GOT3 (cell line): ENCODE measurements around the gene IPO9.
A peak's percentile ranks its signal among the peaks of the same experiment; 100 is the strongest.
"Not testable (repeated sequence)": the region's sequence is repeated elsewhere in the genome, so short reads cannot be mapped to it uniquely, and the experiment has no call there.

Source experiments
- DNase-seq: peaks from one replicate; lab custom pipeline; 2025; ENCODE audit warnings: mixed read lengths; lab: John Stamatoyannopoulos, UW

The IPO9 gene

GRCh38 chr1:201889090-201889968 is 60.4 kb downstream of the IPO9 start:
- DNase-seq, result no peak

DNA sequence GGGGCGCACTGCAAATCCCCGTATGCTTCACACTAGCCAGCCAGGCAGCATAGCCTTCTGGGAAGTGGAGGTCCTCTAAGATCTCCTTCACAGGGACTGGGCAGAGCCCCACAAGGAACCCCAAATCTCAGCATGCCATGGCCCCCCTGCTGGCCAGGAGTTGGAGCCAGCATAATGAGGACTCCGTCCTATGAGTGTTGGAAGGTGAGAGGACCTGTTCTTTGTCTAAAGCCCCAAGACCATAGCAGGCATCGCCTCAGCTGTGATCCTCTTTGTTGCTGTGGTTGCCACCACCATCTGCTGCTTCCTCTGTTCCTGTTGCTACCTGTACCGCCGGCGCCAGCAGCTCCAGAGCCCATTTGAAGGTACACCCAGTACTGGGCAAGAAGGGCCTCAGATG is 61.3 kb downstream of the IPO9 start:
- no peak for DNase-seq

GRCh38 chr1:201890806-201891450 is 62.0 kb downstream of the IPO9 start:
- no peak for DNase-seq

DNA sequence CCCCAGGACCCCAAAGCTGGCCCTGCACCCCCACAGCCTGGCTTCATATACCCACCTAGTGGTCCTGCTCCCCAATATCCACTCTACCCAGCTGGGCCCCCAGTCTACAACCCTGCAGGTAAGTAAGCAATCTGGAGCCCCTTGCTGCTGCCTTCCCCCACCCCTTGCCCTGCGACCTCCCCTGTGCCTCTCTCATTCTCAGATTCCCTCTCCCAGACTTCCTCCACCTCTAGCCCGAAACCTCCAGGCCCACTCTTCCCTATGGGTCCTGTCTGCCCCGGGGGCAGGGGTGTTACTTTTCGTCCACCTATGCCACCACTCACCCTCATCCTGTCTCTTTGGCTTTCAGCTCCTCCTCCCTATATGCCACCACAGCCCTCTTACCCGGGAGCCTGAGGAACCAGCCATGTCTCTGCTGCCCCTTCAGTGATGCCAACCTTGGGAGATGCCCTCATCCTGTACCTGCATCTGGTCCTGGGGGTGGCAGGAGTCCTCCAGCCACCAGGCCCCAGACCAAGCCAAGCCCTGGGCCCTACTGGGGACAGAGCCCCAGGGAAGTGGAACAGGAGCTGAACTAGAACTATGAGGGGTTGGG is 62.6 kb downstream of the IPO9 start:
- DNase-seq, result no peak

DNA sequence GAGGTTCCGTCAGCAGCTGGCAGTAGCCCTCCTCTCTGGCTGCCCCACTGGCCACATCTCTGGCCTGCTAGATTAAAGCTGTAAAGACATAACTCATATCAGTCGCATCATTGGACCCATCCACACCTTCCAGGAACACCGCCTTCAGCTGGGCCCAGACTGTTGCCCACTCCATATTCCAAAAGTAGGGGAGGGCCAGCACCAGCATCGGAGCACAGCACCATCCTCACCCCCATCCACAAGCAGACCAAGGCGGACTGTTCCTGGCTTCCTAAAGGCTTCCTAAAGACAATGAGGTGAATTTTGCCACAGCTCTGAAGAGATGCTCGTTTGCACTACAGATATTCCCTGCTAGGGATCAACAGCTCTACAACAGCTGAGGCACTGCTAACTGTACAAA is 63.3 kb downstream of the IPO9 start:
- DNase-seq, result no peak

- DNase-seq, result no peak
Observed at GRCh38 chr1:201893431-201893830, 64.5 kb downstream of the IPO9 start.

GRCh38 chr1:201894343-201895119 is 65.6 kb downstream of the IPO9 start:
- DNase-seq, result no peak

DNA sequence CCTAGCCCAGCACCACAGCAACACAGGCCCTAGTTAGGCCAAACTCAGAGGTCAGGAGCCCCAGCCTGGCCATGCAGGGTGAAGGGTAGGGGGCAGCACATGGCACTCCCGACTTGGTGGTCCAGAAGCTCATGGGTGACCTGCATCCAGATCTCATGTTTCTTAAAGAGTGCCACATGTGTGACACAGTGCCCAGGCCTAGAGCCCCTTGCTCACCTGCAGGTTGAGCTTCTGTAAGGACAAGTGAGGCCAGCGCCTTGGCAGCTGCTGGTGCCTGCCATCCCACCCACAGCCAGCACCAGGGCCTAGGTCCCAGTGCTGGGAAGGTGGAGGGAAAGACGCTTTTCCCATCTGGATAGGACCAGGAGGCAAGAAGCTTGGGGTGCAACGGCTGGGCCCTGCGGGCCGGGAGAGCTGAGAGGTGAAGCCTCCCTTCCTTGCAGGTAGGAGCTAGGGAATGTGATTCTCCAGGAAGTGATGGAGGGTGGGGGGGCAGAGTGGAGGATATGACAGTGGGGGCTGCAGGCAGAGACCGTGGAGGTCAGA is 66.2 kb downstream of the IPO9 start:
- no peak for DNase-seq

GRCh38 chr1:201895913-201896807 is 67.2 kb downstream of the IPO9 start:
- DNase-seq, result peak; percentile 43

DNA sequence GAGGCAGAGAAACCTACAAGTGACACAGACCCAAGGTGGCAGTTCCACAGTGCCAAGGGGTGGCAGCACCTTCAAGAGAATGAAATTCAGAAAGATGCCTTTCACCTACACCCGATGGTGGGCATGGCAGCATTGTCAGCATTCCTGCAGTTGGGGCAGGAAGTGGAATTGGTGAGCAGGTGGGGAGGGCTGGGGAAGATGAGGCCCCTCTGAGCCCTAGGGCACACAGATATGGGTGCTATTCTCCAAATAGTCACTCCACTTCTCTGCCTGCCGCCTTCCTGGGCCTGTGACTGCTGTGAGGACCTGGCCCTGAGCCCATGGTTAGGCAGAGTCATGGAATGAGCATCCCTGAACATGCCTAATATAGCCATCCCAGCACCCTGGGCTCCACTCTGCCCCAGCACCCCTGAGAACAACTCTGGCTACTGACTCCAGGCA is 68.0 kb downstream of the IPO9 start:
- no peak for DNase-seq

GRCh38 chr1:201898240-201898894 is 69.4 kb downstream of the IPO9 start:
- DNase-seq, result no peak

DNA sequence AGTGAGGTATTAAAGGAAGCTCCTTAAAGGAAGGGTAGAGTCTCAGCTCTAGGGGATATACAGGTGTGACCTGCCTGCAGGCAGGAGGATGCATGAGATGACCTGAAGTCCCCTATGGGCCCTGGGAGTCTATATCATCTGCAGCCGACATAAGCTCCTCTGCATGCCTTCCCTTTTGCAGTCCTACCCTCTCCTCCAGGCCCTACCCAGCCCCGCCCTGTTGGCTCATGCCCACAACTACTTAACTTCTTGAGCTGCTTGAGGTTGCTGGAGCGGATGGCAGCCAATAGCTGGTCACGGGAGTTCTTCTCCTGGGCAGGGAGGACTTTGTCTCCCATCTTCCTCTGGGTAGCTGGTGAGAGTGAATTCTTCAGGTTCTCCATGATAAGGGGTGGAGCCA is 70.0 kb downstream of the IPO9 start:
- no peak for DNase-seq

DNA sequence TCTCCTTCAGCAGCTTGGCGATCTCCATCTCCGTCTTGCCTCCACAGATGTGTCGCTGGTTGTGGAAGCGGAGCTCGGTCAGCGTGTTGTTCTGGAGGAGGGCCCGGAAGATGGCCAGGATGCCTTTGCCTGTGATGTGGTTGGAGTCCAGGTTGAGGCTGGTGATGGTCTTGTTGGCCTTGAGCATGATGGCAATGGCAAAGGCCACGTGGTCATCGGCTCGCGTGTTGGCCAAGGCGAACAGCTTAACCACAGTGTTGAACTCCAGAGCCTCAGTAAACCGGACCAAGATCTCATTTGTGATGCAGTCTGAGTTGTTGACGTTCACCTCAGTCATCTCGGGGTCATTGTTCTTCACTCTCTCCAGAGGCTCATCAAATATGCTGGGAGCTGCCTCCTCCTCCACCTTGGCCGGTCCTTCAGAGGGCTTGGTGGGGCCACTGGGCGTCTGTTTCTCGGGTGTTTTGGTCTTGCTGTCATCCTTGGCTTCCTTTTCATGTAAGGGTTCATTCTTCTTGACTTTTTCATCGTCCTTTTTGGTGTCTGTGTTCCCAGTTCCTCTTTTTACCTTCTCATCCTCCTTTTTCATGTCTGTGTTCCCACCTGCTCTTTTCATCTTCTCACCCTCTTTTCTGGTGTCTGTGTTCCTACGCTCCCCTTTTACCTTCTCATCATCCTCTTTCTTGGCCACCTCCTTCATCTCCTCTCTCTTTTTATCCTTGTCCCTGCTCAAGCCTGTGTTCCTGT is 70.9 kb downstream of the IPO9 start:
- DNase-seq, result no peak

GRCh38 chr1:201900476-201900875 is 71.5 kb downstream of the IPO9 start:
- no peak for DNase-seq

DNA sequence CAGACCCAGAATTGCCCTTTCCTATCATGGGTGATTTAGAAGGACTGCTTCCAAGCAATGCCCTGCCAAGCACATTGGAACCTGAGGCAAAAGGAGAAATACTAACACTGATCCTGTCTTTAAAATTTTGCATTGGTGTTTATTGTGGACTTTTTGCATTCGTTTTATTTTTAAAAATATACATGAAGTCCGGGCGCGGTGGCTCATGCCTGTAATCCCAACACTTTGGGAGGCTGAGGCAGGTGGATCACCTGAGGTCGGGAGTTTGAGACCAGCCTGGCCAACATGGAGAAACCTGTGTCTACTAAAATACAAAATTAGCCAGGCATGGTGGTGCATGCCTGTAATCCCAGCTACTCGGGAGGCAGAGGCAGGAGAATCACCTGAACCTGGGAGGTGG is 72.1 kb downstream of the IPO9 start:
- not testable (repeated sequence) for DNase-seq

DNA sequence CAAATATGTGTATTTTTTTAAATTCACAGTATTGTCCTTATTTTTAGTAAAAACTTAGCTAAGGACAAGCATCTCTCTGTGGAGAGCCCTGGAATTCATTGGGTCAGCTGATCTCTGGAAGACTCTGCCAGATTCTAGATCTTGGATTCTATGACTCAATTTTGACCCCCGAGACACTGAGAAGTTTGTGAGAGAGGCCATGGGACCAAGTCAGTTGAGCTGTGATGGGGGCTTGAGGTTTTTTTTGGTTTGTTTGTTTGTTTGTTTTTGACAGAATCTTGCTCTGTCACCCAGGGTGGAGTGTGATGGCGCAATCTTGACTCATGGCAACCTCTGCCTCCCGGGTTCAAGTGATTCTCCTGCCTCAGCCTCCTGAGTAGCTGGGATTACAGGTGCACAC is 73.2 kb downstream of the IPO9 start:
- DNase-seq, result no peak

DNA sequence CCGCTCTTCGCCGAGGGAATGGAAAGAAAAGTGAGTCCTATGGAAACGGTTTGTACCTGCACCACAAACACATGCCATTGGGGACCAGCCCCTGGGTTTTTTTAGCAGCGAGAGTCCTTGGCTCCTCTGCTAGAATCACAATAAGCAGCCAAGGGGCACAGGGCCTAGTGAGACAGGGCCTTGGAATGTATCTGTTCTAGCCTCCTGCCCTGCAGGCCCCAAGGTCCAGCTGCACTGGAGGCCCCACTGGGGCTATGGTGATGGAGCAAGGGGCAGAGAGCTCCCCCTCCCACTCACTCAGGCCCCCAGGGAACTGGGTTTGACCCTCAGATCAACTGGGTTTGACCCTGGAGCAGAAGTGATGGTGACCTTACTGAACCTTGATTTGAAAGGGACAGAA is 74.2 kb downstream of the IPO9 start:
- DNase-seq, result no peak

DNA sequence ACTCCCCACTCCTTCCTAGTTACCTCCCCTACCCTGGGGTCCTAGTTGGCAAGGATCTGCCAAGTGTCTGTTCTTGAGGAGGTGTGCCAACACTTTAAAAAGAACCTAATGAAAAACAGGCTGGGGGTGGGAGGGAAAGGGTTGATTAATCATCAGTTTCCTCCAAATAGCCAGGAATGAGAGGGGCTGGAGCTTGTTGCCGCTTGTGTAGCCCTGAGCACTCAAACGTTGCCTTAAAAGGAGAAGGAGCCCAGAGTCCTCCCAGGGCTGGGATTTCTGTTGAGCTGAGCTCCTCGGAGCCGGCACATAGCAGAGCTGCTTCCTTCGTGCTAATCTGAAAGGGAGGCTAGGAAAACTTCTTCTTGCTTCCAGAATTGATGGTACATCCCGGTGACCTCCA is 75.6 kb downstream of the IPO9 start:
- no peak for DNase-seq

GRCh38 chr1:201905234-201905890 is 76.4 kb downstream of the IPO9 start:
- no peak for DNase-seq
